ENCODE data around the gene KDM4F.

Gene KDM4F

DNA sequence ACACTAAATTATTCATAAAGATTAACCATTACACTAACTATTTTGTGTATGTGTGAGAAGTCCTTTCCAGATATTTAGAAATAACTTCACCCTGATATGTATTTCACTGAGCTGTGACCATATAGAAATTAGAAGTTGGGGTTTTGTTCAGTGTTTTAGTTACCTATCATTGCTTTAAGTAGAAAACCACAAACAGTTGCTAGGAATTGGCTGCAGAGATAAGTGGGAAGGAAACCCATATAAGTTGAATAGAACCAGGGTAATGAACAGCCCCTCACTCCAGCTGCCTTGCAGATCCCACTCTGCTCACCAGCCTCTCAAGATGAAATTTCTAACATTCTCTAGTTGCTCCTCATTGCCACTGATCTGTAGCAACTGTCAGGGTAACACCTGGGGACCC, 27.8 kb downstream of the KDM4F start:
- TF ChIP-seq GATA2 (IDR thresholded peaks at IDR 0.05; ENCODE audit: low read depth, low read length) (no peak), GATA3 (IDR thresholded peaks at IDR 0.05; ENCODE audit: low read depth, low read length) (no peak)

DNA sequence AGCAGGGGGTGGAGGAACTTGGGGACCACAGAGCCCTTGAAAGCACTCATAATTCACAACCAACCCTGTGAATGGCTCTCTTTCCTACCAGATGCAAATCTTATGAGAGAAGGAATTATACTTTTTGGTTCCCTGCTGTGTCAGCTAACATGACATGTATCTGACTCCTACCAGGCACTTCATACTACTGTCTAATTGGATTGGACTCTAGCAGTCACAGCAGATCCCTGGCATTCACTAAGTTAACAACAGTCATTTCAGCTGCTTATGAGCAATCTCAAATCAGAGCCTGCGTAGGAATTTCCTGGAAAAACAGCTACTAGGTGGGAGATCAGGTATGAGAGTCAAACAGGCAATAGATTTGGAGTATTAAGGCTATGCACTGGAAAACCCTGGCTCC, 29.3 kb downstream of the KDM4F start:
- TF ChIP-seq GATA2 (IDR thresholded peaks at IDR 0.05; ENCODE audit: low read depth, low read length) (no peak), GATA3 (IDR thresholded peaks at IDR 0.05; ENCODE audit: low read depth, low read length) (no peak)

GRCh38 chr11:95081010-95081409, 31.8 kb downstream of the KDM4F start:
- TF ChIP-seq GATA2 (IDR thresholded peaks at IDR 0.05; ENCODE audit: low read depth, low read length) (no peak), GATA3 (IDR thresholded peaks at IDR 0.05; ENCODE audit: low read depth, low read length) (no peak)

GRCh38 chr11:95081412-95081811, 32.2 kb downstream of the KDM4F start:
- TF ChIP-seq GATA2 (IDR thresholded peaks at IDR 0.05; ENCODE audit: low read depth, low read length) (no peak), GATA3 (IDR thresholded peaks at IDR 0.05; ENCODE audit: low read depth, low read length) (no peak)

GRCh38 chr11:95082576-95083001, 33.4 kb downstream of the KDM4F start:
- TF ChIP-seq GATA3 (IDR thresholded peaks at IDR 0.05; ENCODE audit: low read depth, low read length) (no peak), GATA2 (IDR thresholded peaks at IDR 0.05; ENCODE audit: low read depth, low read length) (no peak)

DNA sequence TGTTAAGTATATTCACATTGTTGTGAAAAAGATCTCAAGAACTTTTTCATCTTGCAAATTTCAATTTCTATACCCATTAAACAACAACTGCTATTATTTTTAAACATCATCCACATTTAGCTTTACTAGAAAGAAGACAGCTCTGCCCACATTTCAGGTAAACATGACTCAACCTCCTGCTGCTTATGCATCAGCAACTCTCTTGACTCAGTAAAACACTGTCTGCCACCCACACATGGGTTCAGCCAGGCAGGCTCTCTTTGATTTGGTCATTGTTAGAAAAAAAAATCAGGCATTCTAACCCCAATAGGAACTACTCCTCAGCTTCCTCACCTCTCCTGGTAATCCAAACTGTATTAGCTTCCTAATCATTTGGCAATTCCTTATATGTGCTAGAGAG, 35.3 kb downstream of the KDM4F start:
- TF ChIP-seq GATA3 (IDR thresholded peaks at IDR 0.05; ENCODE audit: low read depth, low read length) (no peak), GATA2 (IDR thresholded peaks at IDR 0.05; ENCODE audit: low read depth, low read length) (no peak)

- TF ChIP-seq GATA2 (IDR thresholded peaks at IDR 0.05; ENCODE audit: low read depth, low read length) (no peak), GATA3 (IDR thresholded peaks at IDR 0.05; ENCODE audit: low read depth, low read length) (no peak)
Observed at GRCh38 chr11:95085117-95085816, 36.0 kb downstream of the KDM4F start.

DNA sequence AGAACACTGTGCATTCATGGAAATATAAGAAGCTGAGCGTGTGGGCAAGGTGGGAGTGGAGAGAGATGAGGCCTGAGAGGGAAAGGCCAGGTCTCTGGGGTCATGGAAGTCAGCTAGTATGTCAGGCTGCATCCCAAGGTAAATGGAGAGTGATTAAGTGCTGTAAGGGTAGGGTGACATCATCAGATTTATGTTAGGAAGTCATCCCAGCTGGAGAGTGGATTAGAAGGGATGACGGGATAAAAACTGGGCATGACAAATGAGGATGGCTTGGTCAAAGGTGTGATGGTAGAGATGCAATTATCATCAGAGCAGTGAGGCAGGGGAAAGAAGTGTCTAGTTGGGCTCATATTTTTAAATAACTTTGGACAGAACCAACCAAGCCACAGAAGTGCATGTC, 36.9 kb downstream of the KDM4F start:
- TF ChIP-seq GATA3 (IDR thresholded peaks at IDR 0.05; ENCODE audit: low read depth, low read length) (no peak), GATA2 (IDR thresholded peaks at IDR 0.05; ENCODE audit: low read depth, low read length) (no peak)

- TF ChIP-seq GATA2 (IDR thresholded peaks at IDR 0.05; ENCODE audit: low read depth, low read length), result no peak
- no peak for TF ChIP-seq GATA3 (IDR thresholded peaks at IDR 0.05; ENCODE audit: low read depth, low read length)
Observed at GRCh38 chr11:95086836-95087570, 37.8 kb downstream of the KDM4F start.

- TF ChIP-seq GATA2 (IDR thresholded peaks at IDR 0.05; ENCODE audit: low read depth, low read length), result no peak
- TF ChIP-seq GATA3 (IDR thresholded peaks at IDR 0.05; ENCODE audit: low read depth, low read length), result no peak
Observed at GRCh38 chr11:95088946-95089619, 39.9 kb downstream of the KDM4F start.

- TF ChIP-seq GATA3 (IDR thresholded peaks at IDR 0.05; ENCODE audit: low read depth, low read length), result no peak
- TF ChIP-seq GATA2 (IDR thresholded peaks at IDR 0.05; ENCODE audit: low read depth, low read length), result no peak
Observed at GRCh38 chr11:95089620-95090542, 40.7 kb downstream of the KDM4F start, which contains the start of gene ENDOD1. TSS of gene ENDOD1 (plus strand) at chr11:95089846. CDS start at chr11:95089928, 82 bp downstream.

DNA sequence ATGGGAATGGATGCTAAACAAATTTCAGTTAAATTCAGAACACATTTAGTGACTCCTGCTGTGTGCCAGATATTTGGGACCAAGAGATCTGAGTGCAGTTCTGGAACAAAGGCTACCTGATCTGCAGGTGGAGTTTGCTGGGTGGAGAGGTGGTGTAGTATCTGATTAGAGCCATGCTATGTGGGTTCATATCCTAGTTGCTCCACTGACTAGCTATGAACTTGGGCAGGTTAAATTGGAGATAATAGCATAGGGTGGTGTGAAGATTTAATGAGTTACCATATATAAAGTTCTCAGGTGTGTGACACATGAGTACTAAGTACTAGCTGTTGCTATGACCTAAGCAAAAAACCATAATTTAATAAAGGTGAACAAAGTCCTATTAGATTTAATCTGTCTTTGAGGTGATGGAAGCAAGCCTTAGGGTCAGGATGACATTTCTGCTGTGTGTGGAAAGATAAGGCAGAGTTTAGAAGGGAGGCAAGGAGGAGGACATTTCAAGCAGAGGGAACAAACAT, 42.5 kb downstream of the KDM4F start:
- TF ChIP-seq GATA2 (IDR thresholded peaks at IDR 0.05; ENCODE audit: low read depth, low read length) (no peak), GATA3 (IDR thresholded peaks at IDR 0.05; ENCODE audit: low read depth, low read length) (no peak)

DNA sequence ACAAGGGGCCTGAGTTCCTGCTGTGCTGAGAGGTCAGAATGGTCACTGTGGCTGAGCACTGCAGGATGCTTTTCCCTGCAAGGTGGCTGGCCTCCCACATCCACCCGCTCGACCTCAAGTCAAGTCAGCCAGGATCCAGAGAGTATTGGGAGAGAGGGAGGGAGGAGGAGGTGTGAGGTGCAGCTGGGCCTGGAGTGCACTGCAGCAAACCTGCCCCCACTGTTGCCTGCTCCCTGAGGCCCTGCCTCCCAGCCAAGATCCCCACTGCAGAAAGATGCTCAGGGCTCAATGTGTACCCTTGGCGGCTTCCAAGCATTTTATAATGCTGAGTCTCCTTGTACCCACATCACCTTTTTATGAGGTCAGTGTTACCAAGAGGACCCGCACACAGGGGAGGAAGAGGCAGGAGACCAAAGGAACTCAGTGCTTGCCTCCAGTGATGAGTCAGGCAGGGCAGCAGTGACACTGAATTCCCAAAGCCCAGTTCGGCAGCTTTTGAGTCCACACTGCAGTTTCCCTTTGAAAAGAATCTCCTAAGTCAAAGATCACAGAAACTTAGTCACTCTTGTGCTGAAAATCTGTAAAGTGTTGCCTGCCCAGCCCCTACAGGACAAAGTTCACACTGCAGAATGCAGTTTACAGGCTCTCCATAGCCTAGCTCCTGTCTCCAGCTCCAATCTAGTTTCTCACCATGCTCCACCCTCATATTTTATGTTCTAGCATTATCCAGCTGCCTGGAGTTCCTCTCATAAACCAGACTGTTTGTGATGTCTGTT, 43.5 kb downstream of the KDM4F start:
- TF ChIP-seq GATA2 (IDR thresholded peaks at IDR 0.05; ENCODE audit: low read depth, low read length) (no peak), GATA3 (IDR thresholded peaks at IDR 0.05; ENCODE audit: low read depth, low read length) (no peak)

Measured in SH-SY5Y (cell line).